Transverse colon (tissue), 4 donors: ENCODE measurements around the gene HECA.

ENCODE experiments used
- EP300 ChIP-seq: sonication (generic); formaldehyde crosslinking; IDR thresholded peaks from one replicate; pipeline ENCODE4 v1.6.1; 2017; ENCODE audit warnings: antibody characterized with exemption, low read depth
- POLR2A ChIP-seq: fragments of 450-650 bp; IDR thresholded peaks from one replicate; pipeline ENCODE4 v1.6.1; 2016; ENCODE audit warnings: antibody characterized with exemption, mild to moderate bottlenecking, moderate library complexity
- POLR2AphosphoS5 ChIP-seq, 3 donors: sonication (generic); formaldehyde crosslinking; IDR thresholded peaks; one replicate each; pipeline ENCODE4 v1.6.1; 2016; ENCODE audit warnings: antibody characterized with exemption in 3 of 3
- TF ChIP-seq, protein P1 (sequence below), 5 experiments: fragments of 200-600 bp in 3 of 5; fragments of 450-650 bp in 2 of 5; sonication (generic) in 3 of 5; IDR thresholded peaks; 1 replicate in 2 of 5; 2 replicates in 3 of 5; pipeline ENCODE4 v1.5.1; 2016 to 2017; ENCODE audit warnings: antibody characterized with exemption in 5 of 5, inconsistent platforms in 3 of 5, mild to moderate bottlenecking in 2 of 5, moderate library complexity in 1 of 5

- TF ChIP-seq, protein P1, sequence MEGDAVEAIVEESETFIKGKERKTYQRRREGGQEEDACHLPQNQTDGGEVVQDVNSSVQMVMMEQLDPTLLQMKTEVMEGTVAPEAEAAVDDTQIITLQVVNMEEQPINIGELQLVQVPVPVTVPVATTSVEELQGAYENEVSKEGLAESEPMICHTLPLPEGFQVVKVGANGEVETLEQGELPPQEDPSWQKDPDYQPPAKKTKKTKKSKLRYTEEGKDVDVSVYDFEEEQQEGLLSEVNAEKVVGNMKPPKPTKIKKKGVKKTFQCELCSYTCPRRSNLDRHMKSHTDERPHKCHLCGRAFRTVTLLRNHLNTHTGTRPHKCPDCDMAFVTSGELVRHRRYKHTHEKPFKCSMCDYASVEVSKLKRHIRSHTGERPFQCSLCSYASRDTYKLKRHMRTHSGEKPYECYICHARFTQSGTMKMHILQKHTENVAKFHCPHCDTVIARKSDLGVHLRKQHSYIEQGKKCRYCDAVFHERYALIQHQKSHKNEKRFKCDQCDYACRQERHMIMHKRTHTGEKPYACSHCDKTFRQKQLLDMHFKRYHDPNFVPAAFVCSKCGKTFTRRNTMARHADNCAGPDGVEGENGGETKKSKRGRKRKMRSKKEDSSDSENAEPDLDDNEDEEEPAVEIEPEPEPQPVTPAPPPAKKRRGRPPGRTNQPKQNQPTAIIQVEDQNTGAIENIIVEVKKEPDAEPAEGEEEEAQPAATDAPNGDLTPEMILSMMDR (IDR thresholded peaks at IDR 0.05): no peak
- TF ChIP-seq POLR2AphosphoS5 (IDR thresholded peaks at IDR 0.05) (no peak), POLR2A (no peak), EP300 (no peak)
Observed at GRCh38 chr6:139186242-139186641, 51.4 kb downstream of the HECA start.
